LHCN-M2 (cell line): Measurements from ENCODE around the gene FOSB. TPM values are rescaled to one million over a fixed set of nuclear protein-coding genes. Genes with fewer than 3 reads are reported as not detected.
"Not testable (repeated sequence)": the region's sequence is repeated elsewhere in the genome, so short reads cannot be mapped to it uniquely, and the experiment has no call there.

Experiments
- DNase-seq: peaks from one replicate; pipeline ENCODE4 v3.0.0-alpha.2; 2012; ENCODE audit warnings: low read depth
- total RNA-seq: library from RNA; depleted of rRNA; stranded (reverse); fragments of >200 nt; gene quantifications from 2 replicates; pipeline ENCODE4 v1.2.3, GENCODE V29; 2014

Gene FOSB
- total RNA-seq, 1 experiment from 2014 or later = 0.34 TPM

GRCh38 chr19:45503909-45504308 is 36.1 kb downstream of the FOSB start:
- DNase-seq = no peak

GRCh38 chr19:45505151-45505995 is 37.6 kb downstream of the FOSB start:
- DNase-seq = no peak

GRCh38 chr19:45505996-45506245 is 38.1 kb downstream of the FOSB start:
- DNase-seq = no peak

- DNase-seq = peak; percentile 83
These were observed 38.6 kb downstream of the FOSB start for GRCh38 chr19:45506246-45506988.

GRCh38 chr19:45506989-45507871 is 39.4 kb downstream of the FOSB start, which contains the start of gene VASP:
Gene VASP (plus strand): TSS chr19:45507479. CDS start chr19:45507772, 293 bp downstream.
- DNase-seq = peak; percentile 82

GRCh38 chr19:45507872-45508416 is 40.1 kb downstream of the FOSB start:
- peak; percentile 30 for DNase-seq

GRCh38 chr19:45508417-45508860 is 40.6 kb downstream of the FOSB start:
- peak; percentile 54 for DNase-seq

GRCh38 chr19:45508861-45509691 is 41.3 kb downstream of the FOSB start:
- DNase-seq = peak; percentile 55

GRCh38 chr19:45509692-45510015 is 41.9 kb downstream of the FOSB start:
- no peak for DNase-seq

GRCh38 chr19:45510352-45510751 is 42.6 kb downstream of the FOSB start:
- DNase-seq = not testable (repeated sequence)

- DNase-seq = no peak
These were observed 43.3 kb downstream of the FOSB start for GRCh38 chr19:45511074-45511473.

- DNase-seq = no peak
These were observed 45.2 kb downstream of the FOSB start for GRCh38 chr19:45512881-45513483.

- no peak for DNase-seq
These were observed 46.7 kb downstream of the FOSB start for GRCh38 chr19:45514376-45515051.

GRCh38 chr19:45515081-45515624 is 47.4 kb downstream of the FOSB start:
- no peak for DNase-seq

- no peak for DNase-seq
These were observed 48.1 kb downstream of the FOSB start for GRCh38 chr19:45515807-45516401.

GRCh38 chr19:45517238-45517637 is 49.4 kb downstream of the FOSB start:
- no peak for DNase-seq

GRCh38 chr19:45517641-45518468 is 50.1 kb downstream of the FOSB start:
- DNase-seq = no peak

GRCh38 chr19:45518469-45518826 is 50.7 kb downstream of the FOSB start:
- DNase-seq = no peak
